SK-N-SH (cell line): ENCODE measurements around the gene COP1. TPM values are rescaled to one million over a fixed set of nuclear protein-coding genes. Genes with fewer than 3 reads are reported as not detected.
"Not testable (repeated sequence)": the region's sequence is repeated elsewhere in the genome, so short reads cannot be mapped to it uniquely, and the experiment has no call there.

Source experiments
- CTCF ChIA-PET: fragments of 300-600, 350-600 bp; formaldehyde crosslinking; extraction: SDS; loops from one replicate; lab custom pipeline; 2021; lab: Yijun Ruan, JAX
- POLR2A ChIA-PET: fragments of 350-600 bp; sonication (Branson Sonifier 250); formaldehyde crosslinking; extraction: SDS; loops from one replicate; lab custom pipeline; 2020; ENCODE audit warnings: antibody characterized with exemption, inconsistent platforms; lab: Yijun Ruan, JAX
- DNase-seq: peaks from one replicate; pipeline ENCODE4 v3.0.0; 2012
- H2AFZ ChIP-seq: fragments of 200-600 bp; sonication (generic); 2 replicates; pipeline ENCODE4 v1.8.1; 2016; ENCODE audit warnings: antibody characterized with exemption, mild to moderate bottlenecking, low read depth
- H3F3A ChIP-seq: fragments of 200-600 bp; sonication (generic); replicated peaks from 2 replicates; pipeline ENCODE3; 2016; ENCODE audit warnings: antibody characterized with exemption, mild to moderate bottlenecking; ENCODE audit not compliant: insufficient read depth
- H3K27ac ChIP-seq, 2 experiments: fragments of 200-500 bp in 1 of 2; fragments of 200-600 bp in 1 of 2; sonication (Bioruptor generic) in 1 of 2; sonication (generic), shearing (Covaris generic) in 1 of 2; 2 replicates each; pipeline versions ENCODE4 v1.5.1 to v1.6.1; 2014 to 2016; ENCODE audit warnings: low read depth in 2 of 2, inconsistent platforms in 1 of 2, low read length in 1 of 2, mild to moderate bottlenecking in 1 of 2, mixed read lengths in 1 of 2
- H3K27me3 ChIP-seq: fragments of 200-600 bp; sonication (generic), shearing (Covaris generic); 2 replicates; pipeline ENCODE4 v1.6.1; 2016; ENCODE audit warnings: mixed run types; ENCODE audit not compliant: insufficient read depth
- H3K36me3 ChIP-seq, 2 experiments: fragments of 200-500 bp in 1 of 2; fragments of 200-600 bp in 1 of 2; sonication (Bioruptor generic) in 1 of 2; sonication (generic) in 1 of 2; replicated peaks in 1 of 2; 2 replicates each; pipeline versions ENCODE3 to v1.5.1; 2014 to 2016; ENCODE audit warnings: low read length in 1 of 2, mild to moderate bottlenecking in 1 of 2; ENCODE audit not compliant: insufficient read depth in 2 of 2, control insufficient read depth in 1 of 2
- H3K4me1 ChIP-seq, 2 experiments: fragments of 200-500 bp in 1 of 2; fragments of 200-600 bp in 1 of 2; sonication (Bioruptor generic) in 1 of 2; sonication (generic), shearing (Covaris generic) in 1 of 2; 2 replicates each; pipeline versions ENCODE4 v1.5.1 to v1.6.1; 2014 to 2016; ENCODE audit warnings: low read depth in 1 of 2, low read length in 1 of 2, mixed run types in 1 of 2; ENCODE audit not compliant: insufficient read depth in 2 of 2, control insufficient read depth in 1 of 2
- H3K4me2 ChIP-seq: fragments of 200-600 bp; sonication (generic), shearing (Covaris generic); 2 replicates; pipeline ENCODE4 v1.6.1; 2017; ENCODE audit warnings: mixed run types
- H3K4me3 ChIP-seq, 2 experiments: fragments of 200-500 bp in 1 of 2; fragments of 200-600 bp in 1 of 2; sonication (Bioruptor generic) in 1 of 2; sonication (generic), shearing (Covaris generic) in 1 of 2; 2 replicates each; pipeline versions ENCODE4 v1.5.1 to v1.8.1; 2014 to 2016; ENCODE audit warnings: low read depth in 2 of 2, inconsistent platforms in 1 of 2, low read length in 1 of 2, mild to moderate bottlenecking in 1 of 2, mixed read lengths in 1 of 2, moderate library complexity in 1 of 2
- H3K79me2 ChIP-seq: fragments of 200-600 bp; sonication (generic); 2 replicates; pipeline ENCODE4 v1.8.1; 2017; ENCODE audit warnings: mild to moderate bottlenecking; ENCODE audit not compliant: insufficient read depth
- H3K9ac ChIP-seq: fragments of 200-600 bp; sonication (generic); 2 replicates; pipeline ENCODE4 v1.6.1; 2017; ENCODE audit warnings: mixed run types
- H3K9me2 ChIP-seq: fragments of 200-600 bp; sonication (generic); 2 replicates; pipeline ENCODE4 v1.6.1; 2017; ENCODE audit warnings: mixed run types
- H3K9me3 ChIP-seq: fragments of 200-600 bp; sonication (generic); 2 replicates; pipeline ENCODE4 v1.6.1; 2017; ENCODE audit warnings: mixed run types, mild to moderate bottlenecking, moderate library complexity
- H4K20me1 ChIP-seq: fragments of 200-600 bp; sonication (generic); 2 replicates; pipeline ENCODE4 v1.6.1; 2017; ENCODE audit warnings: mild to moderate bottlenecking, mixed run types; ENCODE audit not compliant: insufficient read depth
- GABPA ChIP-seq: IDR thresholded peaks from 2 replicates; pipeline ENCODE4 v1.4.0; 2012; ENCODE audit warnings: low read depth, mild to moderate bottlenecking
- MAX ChIP-seq: IDR thresholded peaks from 2 replicates; pipeline ENCODE4 v1.4.0; 2012; ENCODE audit warnings: low read depth
- POLR2AphosphoS5 ChIP-seq: IDR thresholded peaks from 2 replicates; pipeline ENCODE4 v1.6.1; 2012; ENCODE audit warnings: low read depth, low read length
- RCOR1 ChIP-seq: fragments of 150-350 bp; IDR thresholded peaks from 2 replicates; pipeline ENCODE4 v1.6.1; 2017; ENCODE audit warnings: antibody characterized with exemption, low read length
- REST ChIP-seq: IDR thresholded peaks from 2 replicates; pipeline ENCODE4 v1.6.1; 2012; ENCODE audit warnings: mild to moderate bottlenecking, low read depth, low read length, moderate library complexity
- RFX5 ChIP-seq: IDR thresholded peaks from 2 replicates; pipeline ENCODE4 v1.6.1; 2012; ENCODE audit warnings: mild to moderate bottlenecking, improper control_type of control experiment, low read length
- SIN3A ChIP-seq: IDR thresholded peaks from 2 replicates; pipeline ENCODE4 v1.6.1; 2012; ENCODE audit warnings: low read depth, mild to moderate bottlenecking, low read length, moderate library complexity, borderline replicate concordance
- TCF12 ChIP-seq: IDR thresholded peaks from 2 replicates; pipeline ENCODE4 v1.4.0; 2012
- USF1 ChIP-seq: IDR thresholded peaks from 2 replicates; pipeline ENCODE4 v1.4.0; 2012; ENCODE audit warnings: low read depth, borderline replicate concordance
- YY1 ChIP-seq: IDR thresholded peaks from 2 replicates; pipeline ENCODE4 v1.4.0; 2012; ENCODE audit warnings: low read depth, mild to moderate bottlenecking
- WGBS: methylation state at CpG from one replicate; pipeline ENCODE4 v1.1.6; 2017; ENCODE audit warnings: low lambda C conversion rate; 5-methylcytosine and 5-hydroxymethylcytosine counted together
- polyA plus RNA-seq, 3 experiments: library from polyadenylated mRNA; depleted of rRNA; stranded (reverse); fragments of >200 nt; gene quantifications; 2 replicates each; pipeline ENCODE4 v1.2.3, GENCODE V29; 2012
- TF ChIP-seq, protein P1 (sequence below): fragments of 200-600 bp; sonication (generic); IDR thresholded peaks from 2 replicates; pipeline ENCODE4 v1.6.1; 2017; ENCODE audit warnings: antibody characterized with exemption, mild to moderate bottlenecking, moderate library complexity

The COP1 gene
- polyA plus RNA-seq, 1 of the 3 experiments (the other 2 are of a cell fraction), result 10.3 TPM

DNA sequence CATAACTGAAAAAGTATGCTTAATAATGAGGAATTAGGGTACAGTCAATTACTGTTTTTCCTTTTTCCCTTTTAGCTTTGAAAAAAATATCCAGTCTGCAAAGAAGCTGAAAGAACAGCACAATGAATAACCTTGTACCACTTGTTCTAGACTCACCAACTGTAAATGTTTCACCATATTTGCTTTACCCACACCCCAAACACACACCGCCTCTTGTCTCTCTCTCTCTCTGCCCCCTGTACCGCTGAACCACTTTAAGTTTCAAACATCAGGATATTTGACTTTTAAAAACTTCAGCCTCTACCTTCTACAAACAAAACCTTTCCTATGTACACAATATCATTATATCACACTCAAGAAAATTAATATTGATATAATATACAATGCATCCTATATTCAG lies 197.1 kb downstream of the COP1 start:
- no peak overlapping the region for H3K4me2 ChIP-seq
- H3K36me3 ChIP-seq, result peaks cover 9 to 44% of the 10 kb centered on the region in 2 experiments
- no peak overlapping the region for H2AFZ ChIP-seq
- POLR2A ChIA-PET, result no interaction called here
- H3K4me1 ChIP-seq, result peaks cover 0 to 3% of the 10 kb centered on the region in 2 experiments; a peak in 2 of 4 replicates
- H3K79me2 ChIP-seq, result no peaks in the 10 kb centered on the region
- no peak overlapping the region for H3K4me3 ChIP-seq
- H4K20me1 ChIP-seq, result no peaks in the 10 kb centered on the region
- TF ChIP-seq MAX (no peak), TCF12 (no peak), GABPA (no peak), RFX5 (no peak), USF1 (no peak), POLR2AphosphoS5 (no peak), REST (no peak), RCOR1 (no peak), YY1 (no peak), SIN3A (no peak)
- TF ChIP-seq, protein P1, sequence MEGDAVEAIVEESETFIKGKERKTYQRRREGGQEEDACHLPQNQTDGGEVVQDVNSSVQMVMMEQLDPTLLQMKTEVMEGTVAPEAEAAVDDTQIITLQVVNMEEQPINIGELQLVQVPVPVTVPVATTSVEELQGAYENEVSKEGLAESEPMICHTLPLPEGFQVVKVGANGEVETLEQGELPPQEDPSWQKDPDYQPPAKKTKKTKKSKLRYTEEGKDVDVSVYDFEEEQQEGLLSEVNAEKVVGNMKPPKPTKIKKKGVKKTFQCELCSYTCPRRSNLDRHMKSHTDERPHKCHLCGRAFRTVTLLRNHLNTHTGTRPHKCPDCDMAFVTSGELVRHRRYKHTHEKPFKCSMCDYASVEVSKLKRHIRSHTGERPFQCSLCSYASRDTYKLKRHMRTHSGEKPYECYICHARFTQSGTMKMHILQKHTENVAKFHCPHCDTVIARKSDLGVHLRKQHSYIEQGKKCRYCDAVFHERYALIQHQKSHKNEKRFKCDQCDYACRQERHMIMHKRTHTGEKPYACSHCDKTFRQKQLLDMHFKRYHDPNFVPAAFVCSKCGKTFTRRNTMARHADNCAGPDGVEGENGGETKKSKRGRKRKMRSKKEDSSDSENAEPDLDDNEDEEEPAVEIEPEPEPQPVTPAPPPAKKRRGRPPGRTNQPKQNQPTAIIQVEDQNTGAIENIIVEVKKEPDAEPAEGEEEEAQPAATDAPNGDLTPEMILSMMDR, result no peak
- H3K9ac ChIP-seq, result no peak overlapping the region
- no peak for DNase-seq
- H3K27me3 ChIP-seq, result no peaks in the 10 kb centered on the region
- WGBS, result 100% methylated on average over 2 of the region's 2 CpGs
- no peak overlapping the region for H3K27ac ChIP-seq
- no peaks in the 10 kb centered on the region for H3K9me2 ChIP-seq
- CTCF ChIA-PET, result no interaction called here
- no peaks in the 10 kb centered on the region for H3K9me3 ChIP-seq
- no peaks in the 10 kb centered on the region for H3F3A ChIP-seq

DNA sequence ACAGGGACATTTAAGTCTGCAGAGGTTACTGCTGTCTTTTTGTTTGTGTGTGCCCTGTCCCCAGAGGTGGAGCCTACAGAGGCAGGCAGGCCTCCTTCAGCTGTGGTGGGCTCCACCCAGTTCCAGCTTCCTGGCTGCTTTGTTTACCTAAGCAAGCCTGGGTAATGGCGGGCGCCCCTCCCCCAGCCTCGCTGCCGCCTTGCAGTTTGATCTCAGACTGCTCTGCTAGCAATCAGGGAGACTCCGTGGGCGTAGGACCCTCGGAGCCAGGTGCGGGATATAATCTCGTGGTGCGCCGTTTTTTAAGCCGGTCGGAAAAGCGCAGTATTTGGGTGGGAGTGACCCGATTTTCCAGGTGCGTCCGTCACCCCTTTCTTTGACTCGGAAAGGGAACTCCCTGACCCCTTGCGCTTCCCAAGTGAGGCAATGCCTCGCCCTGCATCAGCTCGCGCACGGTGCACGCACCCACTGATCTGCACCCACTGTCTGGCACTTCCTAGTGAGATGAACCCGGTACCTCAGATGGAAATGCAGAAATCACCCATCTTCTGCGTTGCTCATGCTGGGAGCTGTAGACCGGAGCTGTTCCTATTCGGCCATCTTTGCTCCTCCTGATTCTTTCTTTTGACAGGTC lies 199.2 kb downstream of the COP1 start:
- H4K20me1 ChIP-seq, H3K4me3 ChIP-seq, H3F3A ChIP-seq, H3K9me3 ChIP-seq, H3K4me1 ChIP-seq, POLR2A ChIA-PET, DNase-seq, H3K27me3 ChIP-seq, H3K9me2 ChIP-seq, H3K27ac ChIP-seq, H3K79me2 ChIP-seq, CTCF ChIA-PET, H3K4me2 ChIP-seq, H2AFZ ChIP-seq, H3K9ac ChIP-seq: not testable (repeated sequence)
- peaks cover 9 to 35% of the 10 kb centered on the region in 2 experiments for H3K36me3 ChIP-seq
- WGBS, result 100% methylated on average over 26 of the region's 28 CpGs

GRCh38 chr1:175994660-175995059 lies 212.4 kb downstream of the COP1 start:
- H3K4me2 ChIP-seq, H2AFZ ChIP-seq, DNase-seq, H3K36me3 ChIP-seq, H3K4me3 ChIP-seq, H3K4me1 ChIP-seq, H3F3A ChIP-seq, CTCF ChIA-PET, H3K9ac ChIP-seq, H3K9me3 ChIP-seq, POLR2A ChIA-PET, H3K79me2 ChIP-seq, H3K27ac ChIP-seq, H4K20me1 ChIP-seq, H3K27me3 ChIP-seq, H3K9me2 ChIP-seq: not testable (repeated sequence)
- 100% methylated on average over 1 of the region's 1 CpG for WGBS

- POLR2A ChIA-PET, H3K4me2 ChIP-seq, CTCF ChIA-PET, H3K27ac ChIP-seq, H2AFZ ChIP-seq, H3K9me3 ChIP-seq, DNase-seq, H4K20me1 ChIP-seq, H3F3A ChIP-seq, H3K4me1 ChIP-seq, H3K4me3 ChIP-seq, H3K9ac ChIP-seq, H3K9me2 ChIP-seq, H3K79me2 ChIP-seq, H3K27me3 ChIP-seq: not testable (repeated sequence)
- peaks cover 18 to 22% of the 10 kb centered on the region in 2 experiments for H3K36me3 ChIP-seq
- WGBS, result 100% methylated on average over 7 of the region's 8 CpGs
Observed at GRCh38 chr1:175992825-175993224, 214.3 kb downstream of the COP1 start.
